Astrocyte (in vitro differentiated cells and primary cell): ENCODE data around the gene ASXL1. TPM values are rescaled to one million over a fixed set of nuclear protein-coding genes. Genes with fewer than 3 reads are reported as not detected.

Source experiments
- DNase-seq: peaks from one replicate; pipeline ENCODE4 v3.0.0-alpha.2; 2010; ENCODE audit warnings: low read depth
- FAIRE-seq: peaks from 2 replicates; lab custom pipeline; 2011; peaks lifted over from hg19 to GRCh38; lab: Jason Lieb, UNC
- H2AFZ ChIP-seq: 2 replicates; pipeline ENCODE4 v1.6.0; 2012; ENCODE audit warnings: low read depth, low read length, inconsistent platforms
- H3K27ac ChIP-seq: 2 replicates; pipeline ENCODE4 v1.5.1; 2011; ENCODE audit warnings: low read depth, low read length, inconsistent platforms
- H3K27me3 ChIP-seq: 2 replicates; pipeline ENCODE4 v1.6.0; 2011; ENCODE audit warnings: low read length, inconsistent platforms; ENCODE audit not compliant: insufficient read depth
- H3K36me3 ChIP-seq: 2 replicates; pipeline ENCODE4 v1.5.1; 2011; ENCODE audit warnings: low read length, inconsistent platforms; ENCODE audit not compliant: insufficient read depth
- H3K4me1 ChIP-seq: 2 replicates; pipeline ENCODE4 v1.5.1; 2011; ENCODE audit warnings: low read length, inconsistent platforms; ENCODE audit not compliant: insufficient read depth
- H3K4me2 ChIP-seq: 2 replicates; pipeline ENCODE4 v1.6.0; 2012; ENCODE audit warnings: low read length, inconsistent platforms
- H3K4me3 ChIP-seq: 2 replicates; pipeline ENCODE4 v1.5.1; 2011; ENCODE audit warnings: low read depth, mild to moderate bottlenecking, low read length, inconsistent platforms; ENCODE audit not compliant: insufficient read depth
- H3K79me2 ChIP-seq: 2 replicates; pipeline ENCODE4 v1.6.0; 2012; ENCODE audit warnings: mild to moderate bottlenecking, low read length, inconsistent platforms; ENCODE audit not compliant: insufficient read depth
- H3K9ac ChIP-seq: 2 replicates; pipeline ENCODE4 v1.6.0; 2012; ENCODE audit warnings: mild to moderate bottlenecking, low read length, inconsistent platforms
- H3K9me3 ChIP-seq: 2 replicates; pipeline ENCODE4 v1.5.1; 2012; ENCODE audit warnings: low read depth, mild to moderate bottlenecking, low read length, inconsistent platforms; ENCODE audit not compliant: insufficient read depth
- H4K20me1 ChIP-seq: 2 replicates; pipeline ENCODE4 v1.6.0; 2012; ENCODE audit warnings: low read length, inconsistent platforms; ENCODE audit not compliant: insufficient read depth
- H3K27ac Mint-ChIP-seq: one replicate; pipeline ENCODE4 v1.8.0; 2021; ENCODE audit warnings: mild to moderate bottlenecking, mixed read lengths; ENCODE audit not compliant: unreplicated experiment
- H3K27me3 Mint-ChIP-seq: one replicate; pipeline ENCODE4 v1.8.0; 2021; ENCODE audit warnings: low read depth, mixed read lengths; ENCODE audit not compliant: unreplicated experiment
- H3K36me3 Mint-ChIP-seq: one replicate; pipeline ENCODE4 v1.8.0; 2021; ENCODE audit warnings: low read depth, mixed read lengths; ENCODE audit not compliant: unreplicated experiment
- H3K4me1 Mint-ChIP-seq: one replicate; pipeline ENCODE4 v1.8.0; 2021; ENCODE audit warnings: low read depth, mixed read lengths; ENCODE audit not compliant: unreplicated experiment
- H3K4me3 Mint-ChIP-seq: one replicate; pipeline ENCODE4 v1.8.0; 2021; ENCODE audit warnings: mild to moderate bottlenecking, moderate library complexity, mixed read lengths; ENCODE audit not compliant: unreplicated experiment
- H3K9me3 Mint-ChIP-seq: one replicate; pipeline ENCODE4 v1.8.0; 2021; ENCODE audit warnings: mild to moderate bottlenecking, mixed read lengths; ENCODE audit not compliant: unreplicated experiment
- EZH2 ChIP-seq: IDR thresholded peaks from 2 replicates; pipeline ENCODE4 v1.6.1; 2012; ENCODE audit warnings: mild to moderate bottlenecking, low read length, inconsistent platforms; ENCODE audit not compliant: insufficient read depth
- total RNA-seq: library from RNA; stranded (reverse); gene quantifications from 2 replicates; pipeline ENCODE4 v1.2.1, GENCODE V29; 2021
- TF ChIP-seq, protein P1 (sequence below): IDR thresholded peaks from 2 replicates; pipeline ENCODE4 v1.5.1; 2011; ENCODE audit warnings: low read depth, mild to moderate bottlenecking, inconsistent platforms, low read length, moderate library complexity; ENCODE audit not compliant: insufficient read depth

Gene ASXL1
- total RNA-seq, 1 donor from 2014 or later = 62.4 TPM

DNA sequence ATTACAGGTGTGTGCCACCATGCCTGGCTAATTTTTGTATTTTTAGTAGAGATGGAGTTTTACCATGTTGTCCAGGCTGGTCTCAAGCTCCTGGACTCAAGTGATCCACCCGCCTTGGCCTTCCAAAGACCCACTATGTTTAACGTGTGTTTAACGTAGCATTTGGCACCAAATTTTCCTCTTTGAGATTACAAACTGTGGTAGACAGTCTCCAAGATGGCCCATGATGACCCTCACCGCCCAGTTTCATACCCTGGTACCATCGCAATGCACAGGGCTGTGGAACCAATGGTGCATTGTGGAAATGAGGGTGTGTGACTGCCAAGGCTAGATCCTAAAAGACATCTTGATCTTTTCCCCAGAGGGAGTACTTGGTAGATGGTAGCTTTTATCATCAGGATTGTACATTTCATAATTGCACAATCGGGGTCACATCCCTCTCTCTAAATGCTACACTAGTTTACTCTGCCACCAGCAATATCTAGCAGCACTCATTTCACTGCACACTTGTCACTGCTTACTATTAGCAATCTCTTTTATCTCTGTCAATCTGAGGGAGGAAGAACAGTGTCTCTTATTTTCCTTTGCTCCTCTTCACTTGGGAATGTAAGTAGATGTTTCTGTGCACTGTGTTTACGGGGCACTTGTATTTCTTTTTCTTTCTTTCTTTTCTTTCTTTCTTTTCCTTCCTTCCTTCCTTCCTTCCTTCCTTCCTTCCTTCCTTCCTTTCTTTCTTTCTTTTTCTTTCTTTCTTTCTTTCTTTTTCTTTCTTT lies 130.1 kb downstream of the ASXL1 start:
- H3K9me3 Mint-ChIP-seq = peaks cover 2% of the 10 kb centered on the region
- peaks cover 6% of the 10 kb centered on the region for H3K4me1 Mint-ChIP-seq
- Histone ChIP-seq H3K79me2 (no peaks in the 10 kb centered on the region), H3K27me3 (no peaks in the 10 kb centered on the region), H3K9me3 (no peaks in the 10 kb centered on the region), H2AFZ (no peak overlapping the region), H3K4me1 (peaks cover 8% of the 10 kb centered on the region), H3K27ac (no peak overlapping the region), H3K36me3 (no peaks in the 10 kb centered on the region), H3K4me2 (no peak overlapping the region), H3K4me3 (no peak overlapping the region), H3K9ac (no peak overlapping the region), H4K20me1 (no peaks in the 10 kb centered on the region)
- no peak overlapping the region for H3K4me3 Mint-ChIP-seq
- no peak for TF ChIP-seq EZH2
- TF ChIP-seq, protein P1, sequence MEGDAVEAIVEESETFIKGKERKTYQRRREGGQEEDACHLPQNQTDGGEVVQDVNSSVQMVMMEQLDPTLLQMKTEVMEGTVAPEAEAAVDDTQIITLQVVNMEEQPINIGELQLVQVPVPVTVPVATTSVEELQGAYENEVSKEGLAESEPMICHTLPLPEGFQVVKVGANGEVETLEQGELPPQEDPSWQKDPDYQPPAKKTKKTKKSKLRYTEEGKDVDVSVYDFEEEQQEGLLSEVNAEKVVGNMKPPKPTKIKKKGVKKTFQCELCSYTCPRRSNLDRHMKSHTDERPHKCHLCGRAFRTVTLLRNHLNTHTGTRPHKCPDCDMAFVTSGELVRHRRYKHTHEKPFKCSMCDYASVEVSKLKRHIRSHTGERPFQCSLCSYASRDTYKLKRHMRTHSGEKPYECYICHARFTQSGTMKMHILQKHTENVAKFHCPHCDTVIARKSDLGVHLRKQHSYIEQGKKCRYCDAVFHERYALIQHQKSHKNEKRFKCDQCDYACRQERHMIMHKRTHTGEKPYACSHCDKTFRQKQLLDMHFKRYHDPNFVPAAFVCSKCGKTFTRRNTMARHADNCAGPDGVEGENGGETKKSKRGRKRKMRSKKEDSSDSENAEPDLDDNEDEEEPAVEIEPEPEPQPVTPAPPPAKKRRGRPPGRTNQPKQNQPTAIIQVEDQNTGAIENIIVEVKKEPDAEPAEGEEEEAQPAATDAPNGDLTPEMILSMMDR = no peak
- no peaks in the 10 kb centered on the region for H3K27me3 Mint-ChIP-seq
- H3K36me3 Mint-ChIP-seq = peaks cover 6% of the 10 kb centered on the region
- FAIRE-seq (no peak), DNase-seq (no peak)
- H3K27ac Mint-ChIP-seq = no peak overlapping the region

Other genes with a start within 250 kb of the ASXL1 start
- 64.0 and 71.8 TPM in 2 replicates for gene TM9SF4, start 248.6 kb upstream of the ASXL1 start, total RNA-seq
- gene PLAGL2, start 150.6 kb upstream of the ASXL1 start, total RNA-seq = 14.7 and 15.3 TPM in 2 replicates
- 60.6 and 65.5 TPM in 2 replicates for gene POFUT1, start 150.5 kb upstream of the ASXL1 start, total RNA-seq
- 27.9 and 28.5 TPM in 2 replicates for gene KIF3B, start 80.7 kb upstream of the ASXL1 start, total RNA-seq
- gene NOL4L, start 227.0 kb downstream of the ASXL1 start, total RNA-seq = 35.5 and 43.0 TPM in 2 replicates